GM10266 (cell line): Measurements from ENCODE around the gene SLX4IP.

Experiments
- DNase-seq: peaks from one replicate; pipeline ENCODE4 v3.0.0; 2012; ENCODE audit errors: extremely low spot score
- CTCF ChIP-seq: IDR thresholded peaks from 2 replicates; pipeline ENCODE4 v1.5.1; 2012; ENCODE audit warnings: mild to moderate bottlenecking, low read depth; ENCODE audit not compliant: control insufficient read depth, insufficient read depth; ENCODE audit errors: missing control alignments

SLX4IP gene

GRCh38 chr20:10658876-10659632 is 223.9 kb downstream of the SLX4IP start:
- DNase-seq = no peak
- TF ChIP-seq CTCF = no peak

- DNase-seq = no peak
- TF ChIP-seq CTCF = no peak
Measured at GRCh38 chr20:10659651-10660601, 224.8 kb downstream of the SLX4IP start.

GRCh38 chr20:10660661-10661060 is 225.6 kb downstream of the SLX4IP start:
- DNase-seq = no peak
- TF ChIP-seq CTCF = no peak

- TF ChIP-seq CTCF = no peak
- no peak for DNase-seq
Measured at GRCh38 chr20:10661261-10661660, 226.2 kb downstream of the SLX4IP start.

- DNase-seq = no peak
- TF ChIP-seq CTCF = no peak
Measured at GRCh38 chr20:10662151-10662550, 227.0 kb downstream of the SLX4IP start.

GRCh38 chr20:10662661-10663458 is 227.8 kb downstream of the SLX4IP start:
- no peak for DNase-seq
- no peak for TF ChIP-seq CTCF

GRCh38 chr20:10663756-10664155 is 228.7 kb downstream of the SLX4IP start:
- DNase-seq = no peak

More at GRCh38 chr20:10663756-10664155, 228.7 kb downstream of the SLX4IP start:
- no peak for TF ChIP-seq CTCF
